ENCODE measurements around the gene ANKMY1. TPM values are rescaled to one million over a fixed set of nuclear protein-coding genes. Genes with fewer than 3 reads are reported as not detected.

Gene ANKMY1
- total RNA-seq, 1 donor from 2014 or later, result 13.0 TPM

- Mint-ChIP-seq H3K4me1 (peaks cover 19% of the 10 kb centered on the region), H3K9me3 (no peaks in the 10 kb centered on the region), H3K27ac (ENCODE audit: unreplicated experiment) (no peak overlapping the region), H3K27me3 (ENCODE audit: low read depth) (no peaks in the 10 kb centered on the region), H3K36me3 (ENCODE audit: low read depth) (no peaks in the 10 kb centered on the region), H3K4me3 (no peak overlapping the region)
- no peak for TF ChIP-seq CTCF (conservative IDR thresholded peaks at IDR 0.05)
- no peak for DNase-seq (ENCODE audit: low read depth, low spot score)
Measured at GRCh38 chr2:240448387-240449274, 109.2 kb downstream of the ANKMY1 start.

- no peaks in the 10 kb centered on the region for H3K36me3 Mint-ChIP-seq (ENCODE audit: low read depth)
- no peak overlapping the region for H3K27ac Mint-ChIP-seq (ENCODE audit: unreplicated experiment)
- peaks cover 19% of the 10 kb centered on the region for H3K4me1 Mint-ChIP-seq
- H3K27me3 Mint-ChIP-seq (ENCODE audit: low read depth), result no peaks in the 10 kb centered on the region
- no peak for DNase-seq (ENCODE audit: low read depth, low spot score)
- no peak for TF ChIP-seq CTCF (conservative IDR thresholded peaks at IDR 0.05)
- no peak overlapping the region for H3K4me3 Mint-ChIP-seq
- no peaks in the 10 kb centered on the region for H3K9me3 Mint-ChIP-seq
Measured at GRCh38 chr2:240447934-240448333, 109.9 kb downstream of the ANKMY1 start.

GRCh38 chr2:240447331-240447730 lies 110.5 kb downstream of the ANKMY1 start:
- no peak for TF ChIP-seq CTCF (conservative IDR thresholded peaks at IDR 0.05)
- Mint-ChIP-seq H3K27ac (ENCODE audit: unreplicated experiment) (no peak overlapping the region), H3K36me3 (ENCODE audit: low read depth) (no peaks in the 10 kb centered on the region), H3K9me3 (no peaks in the 10 kb centered on the region), H3K4me1 (peaks cover 19% of the 10 kb centered on the region), H3K4me3 (no peak overlapping the region), H3K27me3 (ENCODE audit: low read depth) (no peaks in the 10 kb centered on the region)
- no peak for DNase-seq (ENCODE audit: low read depth, low spot score)

- H3K4me1 Mint-ChIP-seq, result peaks cover 14% of the 10 kb centered on the region
- H3K27me3 Mint-ChIP-seq (ENCODE audit: low read depth), result no peaks in the 10 kb centered on the region
- H3K9me3 Mint-ChIP-seq, result no peaks in the 10 kb centered on the region
- no peak overlapping the region for H3K27ac Mint-ChIP-seq (ENCODE audit: unreplicated experiment)
- no peak for DNase-seq (ENCODE audit: low read depth, low spot score)
- no peak overlapping the region for H3K4me3 Mint-ChIP-seq
- H3K36me3 Mint-ChIP-seq (ENCODE audit: low read depth), result no peaks in the 10 kb centered on the region
- TF ChIP-seq CTCF (conservative IDR thresholded peaks at IDR 0.05), result no peak
Measured at GRCh38 chr2:240446664-240447175, 111.1 kb downstream of the ANKMY1 start.

GRCh38 chr2:240445961-240446663 lies 111.7 kb downstream of the ANKMY1 start:
- no peaks in the 10 kb centered on the region for H3K27me3 Mint-ChIP-seq (ENCODE audit: low read depth)
- no peaks in the 10 kb centered on the region for H3K36me3 Mint-ChIP-seq (ENCODE audit: low read depth)

More at GRCh38 chr2:240445961-240446663, 111.7 kb downstream of the ANKMY1 start:
- Mint-ChIP-seq H3K4me1 (peaks cover 13% of the 10 kb centered on the region), H3K9me3 (no peaks in the 10 kb centered on the region), H3K27ac (ENCODE audit: unreplicated experiment) (no peak overlapping the region), H3K4me3 (no peak overlapping the region)
- no peak for TF ChIP-seq CTCF (conservative IDR thresholded peaks at IDR 0.05)
- no peak for DNase-seq (ENCODE audit: low read depth, low spot score)

All from neural crest cell (in vitro differentiated cells).